HPDE6-E6E7 (cell line): ENCODE results near the gene RPL28.

Experiments
- DNase-seq: peaks from one replicate; pipeline ENCODE4 v3.0.0; 2011; ENCODE audit warnings: missing footprints; ENCODE audit errors: extremely low spot score

Gene RPL28

DNA sequence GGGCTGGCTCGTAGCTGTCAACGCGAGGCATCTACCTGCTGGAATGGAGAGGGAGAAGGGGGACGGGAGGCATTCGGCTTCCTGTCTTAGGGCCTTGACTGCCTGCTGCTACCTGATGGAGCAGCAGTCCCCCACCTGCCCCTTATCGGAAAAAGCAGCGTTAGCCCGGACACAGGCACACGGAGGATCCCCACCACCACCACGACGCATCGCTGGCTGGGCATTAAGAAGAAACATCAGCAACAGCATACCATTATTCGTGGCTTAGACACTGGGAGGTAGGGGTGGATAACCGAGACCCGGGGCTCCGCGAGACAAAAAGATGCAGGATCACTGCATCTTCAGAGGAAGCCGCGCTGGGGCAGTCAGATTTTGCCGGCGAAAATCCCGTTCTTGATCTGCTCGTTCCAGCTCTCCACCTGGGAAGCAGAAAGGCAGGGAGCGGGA is 32.4 kb upstream of the RPL28 start:
- DNase-seq, result no peak

DNA sequence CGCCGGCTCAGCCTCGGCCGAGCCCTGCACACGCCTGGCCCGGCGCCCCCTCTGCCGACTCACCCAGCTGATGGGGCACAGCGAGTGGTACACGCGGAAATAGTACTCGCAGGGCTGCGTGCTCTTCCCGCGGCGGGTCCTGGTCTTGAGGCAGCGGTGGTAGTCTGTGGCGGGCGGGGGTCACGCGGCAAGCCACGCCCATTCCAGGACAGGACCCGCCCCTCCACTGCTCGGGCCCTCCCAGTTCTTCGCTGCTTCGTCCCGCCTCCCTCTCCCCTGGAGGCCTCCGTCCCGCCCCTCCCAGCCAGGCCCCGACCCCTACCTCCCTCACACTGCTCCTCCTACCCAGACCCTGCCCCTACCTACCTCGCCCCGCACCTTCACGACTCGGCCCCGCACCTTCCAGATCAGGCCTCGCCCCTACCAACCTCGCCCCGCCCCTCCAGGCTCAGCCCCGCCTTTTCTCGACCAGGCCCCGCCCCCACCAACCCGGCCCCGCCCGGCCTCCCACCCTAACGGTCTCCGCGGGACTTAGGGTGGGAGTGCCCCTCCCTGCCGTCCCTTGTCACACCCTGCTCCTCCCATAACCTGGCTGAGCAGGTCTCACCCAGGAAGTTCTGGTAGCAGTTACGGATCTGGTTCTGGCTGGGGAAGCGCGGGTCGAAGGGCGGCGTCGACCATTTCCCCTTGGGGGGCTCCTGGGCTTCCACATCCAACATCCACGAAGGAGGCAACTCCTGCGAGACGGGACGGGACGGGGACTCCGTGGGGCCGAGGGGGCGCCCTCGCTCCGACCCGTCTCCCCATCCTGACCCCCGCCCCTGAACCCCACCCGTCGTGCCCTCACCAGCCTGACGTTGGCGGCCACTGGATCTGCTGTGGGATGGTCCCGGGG is 31.7 kb upstream of the RPL28 start:
- DNase-seq, result peak; percentile 86

DNA sequence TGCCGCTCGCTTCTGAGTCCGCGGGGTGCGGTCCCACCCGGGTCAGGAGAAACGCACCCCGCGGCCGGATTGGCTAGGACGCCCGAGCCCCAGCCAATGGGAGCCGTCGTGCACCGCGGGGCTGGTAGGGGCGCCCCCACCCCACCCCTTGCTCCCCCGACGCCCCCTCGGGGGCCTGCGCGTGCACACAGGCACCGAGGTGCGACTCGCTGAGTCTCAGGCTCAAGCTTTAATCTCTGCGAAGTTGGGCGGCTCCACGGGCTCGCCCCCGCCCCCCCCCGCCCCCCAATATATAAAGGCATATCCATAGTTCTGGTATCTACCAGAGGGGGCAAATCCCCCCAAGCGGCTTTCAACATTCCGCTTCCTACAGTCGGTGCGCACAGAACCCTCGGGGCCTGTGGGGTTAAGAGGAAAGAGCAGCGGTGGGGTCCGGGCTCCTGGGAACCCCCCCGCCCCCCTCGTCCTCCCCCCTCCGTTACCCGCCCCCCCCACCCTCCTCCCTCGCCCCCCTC is 31.0 kb upstream of the RPL28 start, which contains the start of gene COX6B2:
COX6B2 (minus strand) TSS at position 22 of the 515 bp plus-strand sequence. CDS start 198 bp downstream, outside the sequence.
- DNase-seq, result no peak

DNA sequence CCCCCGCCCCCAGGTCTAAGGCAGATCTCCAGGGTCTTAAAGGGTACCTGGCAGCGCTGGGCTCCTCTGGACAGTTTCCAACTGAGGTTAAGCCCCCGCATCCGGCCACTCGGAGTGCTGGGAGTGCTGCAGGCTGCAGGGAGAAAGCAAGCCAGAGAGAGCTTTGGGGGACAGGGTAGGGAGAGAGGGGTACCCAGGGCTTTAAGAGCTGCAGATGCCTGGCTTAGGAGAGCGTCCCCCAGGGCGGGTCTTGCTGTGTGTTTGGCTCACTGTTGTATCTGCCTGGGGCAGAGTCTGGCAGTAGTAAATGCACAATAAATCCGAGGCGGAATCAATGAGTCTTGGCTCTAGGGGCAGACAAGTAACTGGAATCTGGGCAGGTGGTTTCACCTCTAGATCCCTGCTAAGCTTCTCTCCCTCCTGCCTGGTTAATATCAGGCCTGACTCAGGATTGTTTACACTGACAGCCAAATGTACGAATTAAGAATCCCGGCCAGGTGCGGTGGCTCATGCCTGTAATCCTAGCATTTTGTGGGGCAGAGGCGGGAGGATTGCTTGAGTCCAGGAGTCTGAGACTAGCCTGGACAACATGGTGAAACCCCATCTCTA is 30.4 kb upstream of the RPL28 start:
- DNase-seq, result no peak

DNA sequence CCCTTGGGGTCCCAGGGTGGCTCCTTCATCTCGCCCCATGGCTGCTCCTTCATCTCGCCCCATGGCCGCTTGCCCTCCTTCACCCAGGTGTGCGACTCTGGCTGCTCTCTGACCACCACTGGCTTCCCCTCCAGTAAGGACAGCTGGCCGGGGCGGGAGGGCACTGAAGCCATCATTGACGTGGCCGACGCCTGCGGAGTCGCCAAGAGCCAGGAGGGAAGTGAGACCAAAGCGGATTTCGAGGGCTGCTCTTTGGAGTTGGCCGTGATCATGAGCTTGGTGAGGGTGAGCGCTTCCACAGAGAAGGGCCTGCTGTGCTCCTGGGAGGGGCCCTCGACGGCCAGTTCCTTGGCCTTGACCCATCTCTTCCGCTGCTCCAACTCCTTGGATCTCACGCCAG is 27.2 kb upstream of the RPL28 start:
- DNase-seq, result no peak

DNA sequence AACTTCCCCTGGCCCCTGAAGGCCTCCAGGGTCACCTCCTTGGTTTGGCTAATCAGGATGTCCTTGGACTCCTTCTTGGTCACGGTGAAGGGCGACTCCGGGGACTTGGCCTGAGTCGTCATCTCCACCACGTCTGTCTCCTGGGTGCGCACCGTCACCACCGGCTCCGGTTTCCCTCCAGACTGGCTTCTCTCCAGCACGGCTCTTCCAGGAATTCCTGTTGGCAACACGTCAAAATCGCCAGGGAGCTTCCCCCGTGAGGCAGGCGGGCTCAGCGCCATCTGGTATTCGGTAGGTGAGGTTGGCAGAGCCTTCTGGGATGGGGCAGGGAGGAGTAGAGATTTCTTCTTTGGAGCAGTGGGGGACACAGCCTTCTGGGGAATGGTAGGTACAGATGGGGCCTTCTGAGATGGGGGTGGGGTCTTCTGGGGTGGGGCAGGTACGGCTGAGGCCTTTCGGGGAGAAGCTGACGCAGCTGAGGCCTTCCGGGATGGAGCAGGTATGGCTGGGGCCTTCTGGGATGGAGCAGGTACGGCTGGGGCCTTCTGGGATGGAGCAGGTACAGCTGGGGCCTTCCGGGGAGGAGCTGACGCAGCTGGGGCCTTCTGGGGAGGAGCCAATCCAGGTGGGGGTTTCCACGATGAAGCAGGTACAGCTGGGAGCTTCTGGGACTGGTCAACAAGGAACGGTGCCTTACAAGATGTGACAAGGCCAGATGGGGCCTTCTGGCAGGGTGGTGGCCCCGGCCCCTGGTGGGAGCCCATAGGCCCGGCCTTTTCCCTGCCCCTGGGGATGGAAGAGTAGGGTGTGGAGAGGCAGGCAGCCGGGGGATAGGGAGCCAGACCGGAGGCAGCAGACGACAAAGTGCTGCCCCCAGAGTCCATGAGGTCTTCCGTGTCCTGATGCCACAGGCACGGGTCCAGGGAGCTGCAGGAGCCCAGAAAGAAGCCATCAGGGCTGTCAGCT is 26.5 kb upstream of the RPL28 start:
- no peak for DNase-seq

DNA sequence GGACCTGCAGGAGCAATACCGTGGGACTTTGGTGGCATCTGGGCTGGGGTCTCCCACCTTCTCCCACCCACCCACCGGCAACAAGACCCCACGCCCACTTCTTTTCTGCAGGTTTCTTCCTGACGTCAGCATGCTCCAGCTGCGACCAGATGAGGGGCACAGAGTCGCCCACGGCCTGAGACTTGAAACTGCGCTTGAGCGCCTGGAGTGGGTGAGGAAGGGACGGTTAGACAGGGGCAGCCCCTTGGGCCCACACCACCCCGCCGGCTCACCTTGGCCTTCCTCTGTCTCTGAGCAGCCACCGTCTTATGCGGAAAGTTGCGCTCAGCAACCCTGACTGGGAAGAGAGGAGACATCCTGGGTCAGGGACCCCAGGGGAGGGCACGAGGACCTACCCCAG is 24.8 kb upstream of the RPL28 start:
- no peak for DNase-seq

DNA sequence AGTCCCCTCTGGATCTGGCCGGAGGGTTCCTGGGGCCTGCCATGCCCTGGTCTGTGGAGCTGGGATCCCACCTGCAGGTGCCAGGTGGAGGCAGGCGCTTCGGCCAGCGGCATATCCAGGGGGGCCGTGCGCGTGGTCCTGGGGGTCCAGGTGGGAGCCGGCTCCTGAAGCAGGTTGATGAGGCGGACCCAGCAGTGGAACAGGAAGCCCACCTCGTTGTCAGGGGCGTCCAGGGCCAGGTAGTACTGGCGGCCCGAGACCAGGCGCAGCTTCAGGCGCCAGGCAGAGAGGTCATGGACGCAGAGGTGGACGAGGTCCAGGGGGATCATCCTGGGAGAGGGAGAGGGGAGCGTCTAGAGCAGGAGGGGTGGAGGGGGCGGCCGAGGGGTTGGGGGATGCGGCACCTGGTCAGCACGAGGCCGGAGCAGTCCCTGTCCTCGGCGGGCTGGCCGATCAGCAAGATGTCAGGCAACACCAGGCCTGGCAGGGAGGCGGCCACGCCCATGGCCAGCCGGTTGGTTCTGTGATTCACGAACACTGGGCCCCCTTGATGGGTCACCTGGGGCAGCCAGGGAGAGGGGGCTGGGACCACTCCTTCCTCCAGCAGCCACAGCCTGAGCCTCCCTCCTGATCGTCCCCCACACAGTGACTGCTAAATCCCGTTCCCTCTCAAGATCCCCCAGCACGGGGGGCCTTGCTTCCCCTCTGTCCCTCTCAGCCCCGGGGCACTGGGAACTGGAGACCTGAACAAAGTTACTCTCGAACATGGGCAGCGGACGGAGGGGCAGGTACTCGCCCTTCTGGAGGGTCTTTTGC is 23.4 kb upstream of the RPL28 start:
- DNase-seq, result no peak

DNA sequence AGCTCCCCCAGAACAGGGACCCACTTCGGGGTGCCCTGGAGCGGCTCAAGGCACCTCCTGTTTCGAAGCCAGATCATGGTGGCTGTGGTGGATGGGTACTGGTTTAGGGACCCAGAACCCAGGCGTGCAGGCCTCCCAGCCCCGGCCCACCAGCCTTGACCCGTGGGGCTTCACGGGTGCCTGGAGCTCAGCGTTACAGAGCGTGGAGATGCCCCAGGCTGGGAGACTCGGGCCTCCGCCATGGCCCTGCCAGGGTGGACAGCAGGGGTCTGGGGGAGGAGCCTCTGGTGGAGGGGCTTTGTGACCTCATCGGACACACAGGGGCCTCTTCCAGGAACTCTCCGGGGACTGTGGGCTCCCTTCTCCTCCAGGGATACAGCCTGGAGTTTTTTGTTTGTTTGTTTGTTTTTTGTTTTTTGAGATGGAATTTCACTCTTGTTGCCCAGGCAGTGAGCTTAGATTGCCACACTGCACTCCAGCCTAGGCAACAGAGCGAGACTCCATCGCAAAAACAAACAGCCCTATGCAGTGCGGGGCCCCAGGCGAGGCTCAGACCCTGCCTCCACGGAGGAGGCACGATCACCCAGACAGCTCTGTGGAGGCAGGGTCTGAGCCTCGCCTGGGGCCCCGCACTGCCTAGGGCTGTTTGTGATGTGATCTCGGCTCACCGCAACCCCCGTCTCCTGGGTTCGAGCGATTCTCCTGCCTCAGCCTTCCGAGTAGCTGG is 22.6 kb upstream of the RPL28 start, which contains the start of gene GARIN5B:
GARIN5B (minus strand) TSS at position 271 of the 727 bp plus-strand sequence; CDS start at position 77, 194 bp downstream.
- no peak for DNase-seq

DNA sequence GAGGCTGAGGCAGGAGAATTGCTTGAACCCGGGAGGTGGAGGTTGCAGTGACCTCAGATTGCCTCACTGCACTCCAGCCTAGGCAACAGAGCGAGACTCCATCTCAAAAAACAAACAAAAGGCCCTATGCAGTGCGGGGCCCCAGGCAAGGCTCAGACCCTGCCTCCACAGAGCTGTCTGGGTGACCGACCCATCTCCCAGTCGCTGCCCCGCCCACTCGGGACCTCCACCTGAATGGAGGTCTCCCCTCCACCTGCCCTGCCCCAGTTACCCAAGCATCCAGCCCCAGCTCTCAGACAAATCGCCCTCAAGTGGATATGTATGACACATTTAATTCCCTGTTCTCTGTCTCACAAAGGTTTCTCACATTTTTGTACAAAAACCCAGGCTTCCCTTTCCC is 20.5 kb upstream of the RPL28 start:
- no peak for DNase-seq

DNA sequence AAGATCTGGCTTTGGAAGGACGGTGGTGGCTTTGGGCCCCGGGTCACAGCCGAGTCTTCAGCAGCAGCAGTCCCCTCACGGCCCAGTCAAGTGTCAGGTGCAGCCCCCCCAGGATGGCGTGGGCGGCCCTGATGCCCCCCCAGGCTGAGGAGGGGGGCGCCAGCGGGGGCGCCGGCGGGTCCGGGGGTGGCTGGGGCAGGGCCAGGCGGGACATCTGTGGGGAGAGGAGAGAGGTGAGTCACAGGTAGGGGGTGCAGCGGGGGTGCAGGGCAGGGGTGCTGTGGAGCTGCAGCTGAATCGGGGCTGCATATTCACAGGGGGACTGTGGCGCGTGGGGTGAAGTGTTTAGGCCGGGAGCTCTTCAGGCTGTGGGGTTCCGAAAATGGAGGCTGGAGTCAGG is 19.8 kb upstream of the RPL28 start:
- no peak for DNase-seq

DNA sequence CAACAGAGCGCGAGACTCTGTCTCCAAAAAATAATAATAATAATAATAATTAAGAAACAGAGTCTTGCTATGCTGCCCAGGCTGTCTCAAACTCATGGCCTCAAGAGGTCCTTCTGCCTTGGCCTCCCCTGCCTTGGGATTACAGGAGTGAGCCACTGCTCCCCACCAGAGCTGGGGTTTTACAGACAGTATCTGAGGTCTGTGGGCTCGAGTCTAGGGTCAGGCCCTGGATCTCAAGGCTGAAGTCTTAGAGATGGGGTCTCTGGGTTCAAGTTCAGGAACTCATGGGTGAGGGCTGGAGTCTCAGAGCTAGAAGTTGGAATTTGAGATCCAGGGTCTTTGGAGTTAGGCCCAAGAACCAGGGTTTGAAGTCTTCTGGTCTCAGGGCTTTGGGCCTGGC is 18.9 kb upstream of the RPL28 start:
- no peak for DNase-seq

DNA sequence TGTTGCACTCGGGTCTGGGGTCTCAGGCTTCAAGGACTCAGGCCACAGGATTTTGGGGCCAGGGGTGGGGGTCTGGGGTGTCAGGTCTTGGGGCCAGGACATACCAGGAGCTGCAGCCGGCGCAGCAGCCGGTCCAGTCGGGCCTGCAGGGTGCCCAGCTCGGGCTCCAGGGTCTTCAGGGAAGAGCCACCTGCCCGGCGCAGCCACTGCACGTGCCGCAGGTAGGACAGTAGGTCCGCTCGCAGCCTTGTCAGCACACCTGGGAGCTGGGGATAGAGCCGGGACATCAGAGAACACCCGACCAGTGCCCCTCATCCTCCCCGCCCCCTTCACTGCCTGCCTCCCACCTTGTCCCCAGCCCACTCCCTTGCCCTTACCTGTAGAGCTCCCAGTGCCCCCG is 17.6 kb upstream of the RPL28 start:
- no peak for DNase-seq

DNA sequence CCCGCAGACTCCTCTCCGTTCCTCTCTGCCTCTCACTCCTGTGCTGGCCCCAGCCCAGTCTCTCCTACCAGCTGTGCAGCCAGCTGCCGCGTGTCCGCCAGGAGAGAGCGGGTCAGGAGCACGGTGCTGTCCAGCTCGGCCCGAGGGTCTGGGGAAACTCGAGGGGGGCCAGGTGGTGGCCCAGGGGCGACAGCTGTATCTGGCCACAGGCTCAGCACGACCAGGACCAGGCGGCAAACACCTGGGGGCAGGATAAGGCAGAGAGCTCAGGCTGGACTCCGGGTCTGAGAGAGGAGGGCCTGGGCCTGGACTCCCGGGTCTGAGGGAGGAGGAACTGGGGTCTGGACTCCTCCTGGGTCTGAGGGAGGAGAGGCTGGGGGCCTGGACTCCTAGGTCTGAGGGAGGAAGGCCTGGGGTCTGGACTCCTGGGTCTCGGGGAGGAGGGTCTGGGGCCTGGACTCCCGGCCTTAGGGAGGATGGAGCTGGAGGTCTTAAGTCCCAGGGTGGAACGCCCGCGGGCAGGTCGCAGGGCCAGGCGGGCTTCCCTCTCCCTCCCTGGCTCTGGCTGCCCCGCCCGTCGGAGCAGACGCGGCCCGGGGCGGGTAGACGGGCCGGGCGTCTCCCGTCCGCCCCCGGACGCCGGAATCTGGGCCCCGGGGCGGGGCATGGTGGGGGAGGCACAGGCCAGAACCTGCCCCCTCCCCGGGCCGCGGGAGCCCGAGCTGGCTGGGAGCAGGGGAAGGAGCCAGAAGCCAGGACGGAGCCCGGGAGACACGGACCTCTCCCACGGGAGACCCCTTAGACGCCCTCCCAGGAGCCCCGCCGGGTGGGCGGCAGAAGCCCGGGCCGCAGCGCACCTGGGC is 16.8 kb upstream of the RPL28 start:
- no peak for DNase-seq

DNA sequence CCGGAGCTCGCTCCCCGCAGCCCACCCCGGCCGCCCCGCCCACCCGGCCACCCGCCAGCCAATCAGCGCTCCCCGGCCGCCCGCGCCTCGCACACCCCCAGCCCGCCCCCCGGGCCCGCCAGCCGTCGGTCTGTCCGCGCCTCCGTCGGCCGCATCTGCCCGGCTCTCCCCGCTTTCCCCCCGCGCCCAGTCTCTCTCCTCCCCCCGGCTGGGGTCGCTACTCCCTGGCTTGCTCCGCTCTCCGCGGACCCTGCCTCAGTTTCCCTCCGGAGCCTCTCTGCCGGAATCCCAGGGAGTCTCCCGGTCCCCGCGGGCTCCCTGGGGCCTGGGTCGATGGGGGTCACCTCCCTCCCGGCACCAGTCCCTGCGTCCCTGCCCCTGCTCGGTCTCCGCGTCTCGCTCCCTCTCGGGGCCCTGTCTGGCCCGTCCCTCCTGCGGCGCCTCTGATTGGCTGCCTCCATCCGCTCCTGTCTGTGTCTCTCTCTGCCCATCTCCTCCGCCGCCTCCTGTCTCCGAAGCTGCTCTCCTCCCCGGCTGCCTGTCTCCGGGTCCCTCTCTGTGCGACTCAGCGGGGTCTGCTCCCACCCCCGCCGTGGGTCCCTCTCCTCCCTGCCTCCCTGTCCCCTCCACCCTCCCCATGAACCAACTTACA is 16.0 kb upstream of the RPL28 start:
- DNase-seq, result peak; percentile 83

DNA sequence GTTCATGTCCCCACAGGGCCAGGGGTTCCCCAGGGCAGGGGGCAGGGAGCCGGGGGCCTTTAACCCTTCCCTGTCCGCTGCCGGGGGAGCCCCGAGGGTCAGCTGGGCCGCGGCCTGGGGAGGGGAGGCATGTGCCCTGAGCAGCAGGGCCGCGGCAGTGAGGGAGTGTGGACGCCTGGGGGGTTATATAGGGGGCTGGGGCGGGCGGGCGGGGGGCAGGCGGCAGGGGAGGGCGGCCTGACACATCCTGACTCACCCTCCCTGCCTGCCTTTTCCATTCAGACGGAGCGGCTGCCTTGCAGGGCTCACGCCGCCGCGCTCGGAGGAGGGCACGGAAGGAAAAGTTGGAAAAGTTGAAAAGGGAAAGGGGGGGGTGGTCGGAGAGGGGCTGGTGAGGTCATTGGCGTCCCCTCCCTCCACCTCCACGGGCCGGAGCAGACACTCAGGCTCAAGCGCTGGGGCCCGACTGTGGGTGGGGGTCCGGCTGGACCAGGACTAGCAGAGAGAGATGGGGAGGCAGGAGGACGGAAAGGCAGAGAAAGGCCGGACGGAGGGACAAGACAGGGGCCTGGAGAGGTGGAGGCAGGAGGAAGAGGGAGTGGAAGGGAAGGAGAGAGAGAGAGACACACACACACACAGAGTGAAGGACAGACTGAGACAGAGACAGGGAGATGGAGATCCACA is 15.3 kb upstream of the RPL28 start, which contains the start of gene IL11:
IL11 (minus strand) TSS at position 159 of the 684 bp plus-strand sequence; CDS start at position 6, 153 bp downstream.
- no peak for DNase-seq

DNA sequence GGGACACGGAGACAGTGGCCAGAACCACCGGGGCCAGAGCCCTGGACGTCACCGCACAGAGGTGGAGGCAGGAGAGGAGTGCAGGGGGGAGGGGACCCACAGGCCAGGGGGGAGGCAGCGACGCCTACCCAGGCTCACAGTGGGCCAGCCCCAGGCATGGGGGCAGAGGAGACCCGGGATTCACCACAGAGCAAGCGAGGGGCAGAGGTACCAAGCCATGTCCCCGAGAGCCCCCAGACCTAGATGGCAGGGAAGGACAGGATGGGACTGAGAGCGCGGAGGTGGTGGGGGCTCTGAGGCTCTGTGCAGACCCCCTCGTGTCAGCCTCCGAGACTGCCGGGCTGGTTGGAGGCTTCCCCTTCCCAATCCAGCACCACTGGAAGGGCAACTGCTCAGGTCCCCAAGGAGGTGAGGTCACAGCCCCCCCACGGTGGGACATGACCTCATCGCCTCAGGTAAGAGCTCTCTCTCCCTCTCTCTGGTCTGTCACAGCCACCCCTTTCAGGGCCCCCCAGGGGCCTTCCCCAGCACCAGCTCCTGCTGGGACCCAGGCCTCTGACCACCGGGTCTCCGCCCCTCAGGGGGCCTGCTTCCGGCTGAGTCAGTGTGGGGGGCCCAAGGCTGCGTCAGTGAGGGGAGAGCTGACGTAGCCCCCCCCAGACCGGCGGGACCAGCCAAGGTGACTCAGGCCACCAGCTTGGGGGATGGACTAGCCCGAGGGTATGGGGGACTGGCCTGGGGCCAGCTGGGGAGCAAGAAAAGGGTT is 13.2 kb upstream of the RPL28 start:
- no peak for DNase-seq
